HG03280 (cell line): Measurements from ENCODE around the gene PHKG1.
A peak's percentile ranks its signal among the peaks of the same experiment; 100 is the strongest.
"Not testable (repeated sequence)": the region's sequence is repeated elsewhere in the genome, so short reads cannot be mapped to it uniquely, and the experiment has no call there.

ENCODE experiments used
- ATAC-seq: cut with Tn5 transposase; IDR thresholded peaks from one replicate; pipeline ENCODE4 v1.9.1; 2021; ENCODE audit warnings: mild to moderate bottlenecking, moderate library complexity; ENCODE audit not compliant: unreplicated experiment

Gene PHKG1

DNA sequence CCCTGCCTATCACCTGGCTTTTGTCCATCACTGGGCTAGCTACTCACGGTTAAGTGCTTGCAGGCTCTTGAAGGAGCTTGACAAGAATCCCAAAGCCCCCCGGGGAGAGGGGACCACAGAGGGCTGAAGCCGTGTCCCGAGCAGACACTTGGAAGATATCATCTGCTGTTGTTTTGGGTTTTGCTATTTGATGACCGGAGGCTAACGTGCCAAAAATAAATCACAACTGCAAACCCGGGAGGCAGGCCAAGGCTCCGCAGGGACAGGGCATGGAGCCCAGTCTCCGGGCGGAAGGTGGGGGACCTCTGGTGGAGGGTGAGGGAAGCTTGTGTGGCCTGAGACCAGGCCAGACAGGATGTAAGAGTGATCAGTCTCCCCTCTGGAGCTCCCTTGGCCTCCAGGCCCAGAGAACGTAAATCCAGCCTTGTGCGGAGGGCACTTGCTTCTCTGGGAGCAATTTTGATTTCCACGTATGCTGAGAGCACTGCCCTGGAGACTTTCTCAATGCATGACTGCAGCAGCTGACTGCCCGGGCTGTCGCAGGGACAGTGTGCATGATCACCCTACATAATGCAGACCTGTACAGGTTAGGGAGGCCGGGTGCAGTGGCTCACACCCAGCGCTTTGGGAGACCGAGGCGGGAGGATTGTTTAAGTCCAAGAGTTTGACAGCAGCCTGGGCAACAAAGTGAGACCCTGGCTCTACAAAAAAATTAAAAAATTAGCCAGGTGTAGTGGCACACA is at the start of gene PHKG1:
PHKG1 (minus strand) TSS at position 164 of the 743 bp plus-strand sequence. CDS start 4,011 bp downstream, outside the sequence.
- no peak for ATAC-seq

DNA sequence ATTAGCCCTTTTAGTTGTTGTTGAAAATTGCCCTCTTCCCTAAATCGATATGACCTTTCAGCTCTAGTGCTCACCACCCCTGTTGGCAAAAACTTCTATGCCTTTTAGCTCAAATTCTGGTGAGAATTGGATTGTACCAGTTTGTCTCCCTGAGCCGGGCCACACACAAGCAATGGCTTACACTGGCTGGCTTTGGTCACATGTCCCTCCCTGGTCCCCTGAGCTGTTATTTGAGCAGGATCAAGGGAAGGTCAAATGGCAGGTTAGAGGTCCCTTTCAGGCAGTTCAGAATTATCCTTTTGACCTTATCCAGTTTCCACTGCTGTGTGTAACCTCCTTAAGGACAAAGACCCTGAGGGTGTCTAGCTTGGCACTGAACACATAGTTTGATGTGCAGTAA is 38.3 kb upstream of the PHKG1 start:
- ATAC-seq = not testable (repeated sequence)

DNA sequence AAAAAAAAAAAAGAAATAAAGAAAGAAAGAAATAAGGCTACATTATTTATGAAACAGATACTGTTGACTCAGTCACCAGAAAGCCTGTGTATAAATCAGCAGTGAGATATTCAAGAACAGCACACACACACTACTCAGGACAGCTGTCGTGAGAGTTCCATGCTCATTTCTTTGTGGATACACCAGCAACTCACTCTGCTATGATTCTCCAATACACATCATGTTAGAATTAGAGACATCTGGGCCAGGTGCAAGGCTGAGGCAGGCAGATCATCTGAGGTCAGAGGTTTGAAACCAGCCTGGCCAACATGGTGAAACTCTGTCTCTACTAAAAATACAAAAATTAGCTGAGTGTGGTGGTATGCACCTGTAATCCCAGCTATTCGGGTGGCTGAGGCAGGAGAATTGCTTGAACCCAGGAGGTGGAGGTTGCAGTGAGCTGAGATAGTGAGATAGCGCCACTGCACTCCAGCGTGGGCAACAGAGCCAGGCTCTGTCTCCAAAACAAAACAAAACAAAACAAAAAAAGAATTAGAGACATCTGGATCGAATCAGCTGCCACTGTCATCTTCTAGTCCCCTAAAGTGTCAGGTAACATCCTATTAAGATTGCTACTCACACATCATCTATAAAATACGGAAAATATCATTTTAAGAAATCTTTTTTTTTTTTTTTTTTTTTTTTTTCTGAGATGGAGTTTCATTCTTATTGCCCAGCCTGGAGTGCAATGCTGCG is 34.7 kb upstream of the PHKG1 start:
- no peak for ATAC-seq

DNA sequence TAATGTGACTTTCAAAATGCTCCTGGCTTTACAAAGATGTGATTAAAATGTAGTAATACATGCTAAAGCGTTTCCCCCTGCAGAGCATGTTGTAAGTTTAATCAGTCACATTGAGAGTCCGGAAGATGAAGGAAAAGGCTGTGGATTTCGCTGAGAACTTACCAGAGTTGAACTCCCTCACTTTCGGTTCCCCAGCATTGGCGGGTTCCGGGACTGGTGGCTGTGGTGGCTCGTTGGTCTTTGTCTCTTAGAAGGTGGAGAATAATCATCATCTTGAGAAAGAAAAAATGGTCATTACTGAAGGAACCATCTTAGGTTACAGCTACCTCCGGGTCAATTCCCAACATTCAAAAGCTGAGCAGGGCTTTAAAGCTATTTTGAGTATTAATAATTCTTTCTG is 33.1 kb upstream of the PHKG1 start:
- ATAC-seq = no peak

GRCh38 chr7:56124981-56125380 is 32.2 kb upstream of the PHKG1 start:
- ATAC-seq = no peak

GRCh38 chr7:56121440-56121839 is 28.7 kb upstream of the PHKG1 start:
- ATAC-seq = no peak

- no peak for ATAC-seq
Measured at GRCh38 chr7:56115852-56116538, 23.2 kb upstream of the PHKG1 start, which contains the start of gene NUPR2. NUPR2 (minus strand) TSS chr7:56116417; CDS start chr7:56116314, 103 bp downstream.

DNA sequence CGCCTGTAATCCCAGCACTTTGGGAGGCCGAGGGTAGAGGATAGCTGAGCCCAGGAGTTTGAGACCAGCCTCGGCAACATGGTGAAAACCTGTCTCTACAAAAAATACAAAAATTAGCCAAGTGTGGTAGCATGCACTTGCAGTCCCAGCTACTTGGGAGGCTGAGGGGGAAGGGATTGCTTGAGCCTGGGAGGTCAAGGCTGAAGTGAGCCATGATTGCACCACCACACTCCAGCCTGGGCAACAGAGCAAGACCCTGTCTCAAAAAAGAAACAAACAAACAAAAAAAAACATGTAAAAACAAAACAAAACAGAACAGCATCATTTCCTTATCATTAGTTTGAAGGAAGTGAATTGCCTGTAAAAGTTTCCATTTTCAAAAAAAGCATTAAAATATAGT is 19.5 kb upstream of the PHKG1 start:
- not testable (repeated sequence) for ATAC-seq

DNA sequence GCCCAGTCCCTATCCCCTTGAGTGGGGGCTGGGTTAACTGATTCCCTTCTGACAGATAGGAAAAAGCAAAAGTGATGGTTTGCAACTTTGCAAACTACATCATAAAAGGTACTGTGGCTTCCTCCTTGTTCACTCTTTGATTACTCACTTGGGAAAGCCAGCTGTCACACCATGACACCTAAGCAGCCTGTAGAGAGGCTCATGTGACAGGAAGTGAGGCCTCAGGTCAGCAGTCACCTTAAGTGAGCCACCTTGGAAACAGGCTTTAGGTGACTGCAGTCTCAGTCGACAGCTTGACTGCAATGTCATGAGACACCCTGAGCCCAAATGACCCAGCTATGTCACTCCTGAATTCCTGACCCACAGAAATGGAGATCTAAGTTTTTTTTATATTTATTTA is 17.9 kb upstream of the PHKG1 start:
- ATAC-seq = no peak

DNA sequence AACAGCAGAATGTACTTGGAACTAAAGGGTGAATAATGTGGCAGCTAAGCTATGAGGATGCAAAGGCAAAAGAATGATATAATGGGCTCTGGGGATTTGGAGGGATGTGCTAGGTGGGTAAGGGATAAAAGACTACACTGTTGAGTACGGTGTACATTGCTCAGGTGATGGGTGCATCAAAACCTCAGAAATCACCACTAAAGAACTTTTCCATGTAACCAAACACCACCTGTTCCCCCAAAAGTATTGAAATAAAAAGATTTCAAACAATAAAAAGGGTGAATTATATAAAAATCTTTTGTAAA is 15.2 kb upstream of the PHKG1 start:
- no peak for ATAC-seq

DNA sequence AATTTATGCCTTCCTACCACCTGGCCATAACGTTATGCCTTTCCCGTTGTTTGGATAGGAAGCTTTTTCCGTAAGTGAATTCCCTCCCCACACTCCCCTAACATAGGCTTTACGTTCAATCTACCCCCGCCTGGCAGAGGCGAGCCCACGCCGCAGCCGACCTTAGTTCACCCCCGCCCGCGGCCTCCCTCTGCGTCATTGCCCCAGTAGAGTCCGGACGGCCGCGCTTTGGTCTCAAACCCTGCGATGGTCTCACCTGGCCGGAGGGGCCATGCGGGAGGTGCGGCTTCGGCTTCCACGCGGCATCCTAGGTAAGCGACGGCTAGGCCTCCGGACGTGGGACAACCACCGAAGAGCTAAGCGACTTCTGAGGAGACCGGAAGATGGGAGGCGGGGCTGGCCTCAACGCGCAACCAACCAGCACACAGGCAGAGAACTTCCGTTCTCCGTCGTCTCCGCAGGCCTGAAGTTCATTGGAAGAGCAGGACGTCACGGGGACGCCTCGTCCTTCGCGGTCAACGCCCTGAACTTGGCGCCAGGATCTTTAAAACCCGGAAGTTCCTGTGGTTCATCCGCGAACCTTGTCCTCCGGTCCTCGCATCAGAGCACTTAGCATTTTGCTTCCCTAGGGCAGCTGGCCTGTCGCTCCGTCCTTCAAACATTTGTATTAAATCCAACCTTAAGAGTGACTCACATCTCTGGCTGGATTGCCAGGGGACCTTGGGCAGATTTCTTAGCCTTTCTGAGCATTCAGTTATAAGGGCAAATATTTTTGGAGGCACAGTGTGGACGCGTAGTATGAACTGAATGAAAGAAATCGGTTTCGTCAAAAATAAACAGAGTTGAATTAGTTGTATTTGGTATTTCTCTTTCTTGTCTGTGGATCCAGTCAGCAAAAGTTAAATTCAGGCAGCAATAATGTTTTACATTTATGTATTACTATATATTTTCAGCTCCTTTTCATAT is 13.6 kb upstream of the PHKG1 start, which contains the start of gene CHCHD2:
CHCHD2 (minus strand) TSS at position 369 of the 966 bp plus-strand sequence; CDS start at position 306, 63 bp downstream.
- peak; percentile 100 for ATAC-seq

GRCh38 chr7:56105508-56105907 is 12.8 kb upstream of the PHKG1 start:
- no peak for ATAC-seq

- not testable (repeated sequence) for ATAC-seq
Measured at GRCh38 chr7:56104138-56104537, 11.4 kb upstream of the PHKG1 start.

DNA sequence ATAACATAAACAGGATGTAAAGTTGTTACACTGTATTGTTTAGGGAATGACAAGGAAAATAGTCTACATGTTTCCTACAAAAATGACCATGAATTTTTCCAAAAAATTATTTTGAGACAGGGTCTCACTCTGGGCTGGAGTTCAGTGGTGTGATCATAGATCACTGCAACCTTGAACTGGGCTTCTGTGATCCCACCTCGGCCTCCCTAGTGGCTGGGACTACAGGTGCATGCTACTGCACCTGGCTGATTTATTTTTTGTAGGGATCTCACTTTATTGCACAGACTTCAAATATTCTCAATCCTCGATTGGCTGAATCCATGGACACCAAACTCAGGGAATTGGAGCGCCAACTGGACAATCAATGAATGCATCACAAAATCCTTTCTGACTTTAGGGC is 6.9 kb upstream of the PHKG1 start:
- no peak for ATAC-seq

GRCh38 chr7:56098187-56099008 is 5.6 kb upstream of the PHKG1 start:
- ATAC-seq = not testable (repeated sequence)

- ATAC-seq = no peak
Measured at GRCh38 chr7:56097700-56098099, 4.9 kb upstream of the PHKG1 start.

- ATAC-seq = not testable (repeated sequence)
Measured at GRCh38 chr7:56092388-56092787, 364 bp downstream of the PHKG1 start.

DNA sequence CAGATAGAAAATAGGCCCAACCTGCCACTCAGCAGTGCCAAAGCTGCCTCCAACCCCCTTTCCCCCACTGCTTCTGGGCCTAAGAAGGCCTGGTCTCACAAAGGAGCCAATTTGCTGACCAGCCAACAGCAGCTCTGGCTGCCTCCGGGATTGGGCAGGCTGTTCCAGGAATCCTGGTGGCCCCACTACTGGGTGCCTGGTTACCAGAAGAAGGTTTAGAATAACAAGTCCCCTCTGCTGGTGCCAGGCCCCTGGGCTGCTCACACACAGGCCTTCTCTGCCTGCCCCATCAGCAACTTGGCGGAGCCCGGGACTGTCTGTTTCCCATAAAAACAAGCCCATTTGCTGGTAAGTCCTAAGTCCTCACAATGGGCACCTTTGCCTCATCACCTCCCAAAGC is 1.2 kb downstream of the PHKG1 start:
- ATAC-seq = no peak

- no peak for ATAC-seq
Measured at GRCh38 chr7:56087445-56087844, 5.3 kb downstream of the PHKG1 start.

DNA sequence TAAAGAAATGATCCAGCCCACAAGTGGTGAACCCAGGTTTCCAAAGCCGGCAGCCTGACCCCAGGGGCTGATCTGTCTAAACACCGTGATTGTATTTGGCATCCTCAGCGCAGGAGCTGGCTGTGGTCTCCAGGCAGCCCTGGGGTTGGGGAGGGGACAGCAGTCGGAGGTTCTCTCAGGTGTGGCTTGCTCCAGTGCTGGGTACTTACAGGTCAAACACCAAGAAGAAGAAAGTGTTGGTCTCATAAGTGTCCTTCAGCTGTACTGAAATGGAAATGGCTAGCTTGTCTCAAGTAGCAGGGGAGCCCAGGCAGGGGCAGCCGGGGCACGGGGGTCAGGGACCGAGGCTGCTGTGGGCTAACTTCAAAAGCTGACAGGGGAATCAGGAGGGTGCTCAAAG is 6.0 kb downstream of the PHKG1 start:
- ATAC-seq = no peak
